GOT3 (cell line): Measurements from ENCODE around the gene AXL.
"Not testable (repeated sequence)": the region's sequence is repeated elsewhere in the genome, so short reads cannot be mapped to it uniquely, and the experiment has no call there.

Source experiments
- DNase-seq: peaks from one replicate; lab custom pipeline; 2025; ENCODE audit warnings: mixed read lengths; lab: John Stamatoyannopoulos, UW

Gene AXL

DNA sequence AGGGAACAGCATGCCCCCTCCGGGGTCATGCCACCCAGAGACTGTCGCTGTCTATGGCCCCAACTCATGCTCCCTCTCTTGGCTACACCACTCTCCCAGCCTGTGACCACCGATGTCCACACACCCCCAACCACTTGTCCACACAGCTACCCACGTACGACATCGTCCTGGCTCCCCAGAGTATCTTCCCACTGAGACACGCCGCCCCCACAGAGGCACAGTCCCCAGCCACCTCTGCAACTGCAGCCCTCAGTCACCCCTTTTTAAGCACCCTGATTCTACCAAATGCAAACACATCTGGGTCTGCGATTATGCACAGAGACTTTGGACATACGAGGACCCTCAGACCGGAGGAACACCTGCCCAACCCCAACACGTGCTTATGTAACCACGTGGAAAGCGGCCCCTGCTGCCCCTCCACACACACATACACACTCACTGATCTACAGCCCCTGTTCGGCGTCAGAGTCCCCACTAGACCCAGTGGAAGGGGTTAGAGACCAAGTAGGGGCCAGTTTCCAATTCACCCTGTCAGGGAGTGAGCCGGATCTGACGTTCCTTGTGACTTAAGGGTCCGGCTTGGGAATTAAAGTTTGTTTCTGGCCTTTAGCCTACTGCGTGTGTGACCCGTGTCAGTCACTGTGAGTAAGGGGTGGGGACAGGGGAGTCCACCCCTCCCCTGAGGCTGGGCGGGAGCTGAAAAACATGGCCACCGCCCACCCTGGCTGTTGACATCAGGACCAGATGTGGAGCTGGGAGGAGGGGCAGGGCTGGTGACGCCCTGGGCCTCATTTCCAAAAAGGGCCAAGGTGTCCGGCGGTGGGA lies 11.9 kb upstream of the AXL start:
- no peak for DNase-seq

- DNase-seq: no peak
These were observed 4.9 kb upstream of the AXL start for GRCh38 chr19:41214161-41214560.

- no peak for DNase-seq
These were observed 1.3 kb upstream of the AXL start for GRCh38 chr19:41217741-41218140.

DNA sequence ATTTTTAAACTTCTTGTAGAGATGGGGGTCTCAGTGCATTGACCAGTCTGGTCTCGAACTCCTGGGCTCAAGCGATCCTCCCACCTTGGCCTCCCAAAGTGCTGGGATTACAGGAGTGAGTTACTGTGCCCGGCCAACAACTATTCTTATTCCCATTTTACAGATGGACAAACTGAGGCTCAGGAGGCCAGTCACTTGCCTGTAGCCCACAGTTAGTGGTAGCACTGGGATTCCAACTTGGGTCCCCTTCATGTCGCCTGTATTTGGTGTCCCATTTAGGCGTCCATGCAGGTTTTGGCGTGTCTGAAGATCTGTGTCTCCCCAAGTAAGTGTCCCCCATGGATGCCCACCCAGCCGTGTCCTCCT lies 791 bp upstream of the AXL start:
- DNase-seq: no peak

DNA sequence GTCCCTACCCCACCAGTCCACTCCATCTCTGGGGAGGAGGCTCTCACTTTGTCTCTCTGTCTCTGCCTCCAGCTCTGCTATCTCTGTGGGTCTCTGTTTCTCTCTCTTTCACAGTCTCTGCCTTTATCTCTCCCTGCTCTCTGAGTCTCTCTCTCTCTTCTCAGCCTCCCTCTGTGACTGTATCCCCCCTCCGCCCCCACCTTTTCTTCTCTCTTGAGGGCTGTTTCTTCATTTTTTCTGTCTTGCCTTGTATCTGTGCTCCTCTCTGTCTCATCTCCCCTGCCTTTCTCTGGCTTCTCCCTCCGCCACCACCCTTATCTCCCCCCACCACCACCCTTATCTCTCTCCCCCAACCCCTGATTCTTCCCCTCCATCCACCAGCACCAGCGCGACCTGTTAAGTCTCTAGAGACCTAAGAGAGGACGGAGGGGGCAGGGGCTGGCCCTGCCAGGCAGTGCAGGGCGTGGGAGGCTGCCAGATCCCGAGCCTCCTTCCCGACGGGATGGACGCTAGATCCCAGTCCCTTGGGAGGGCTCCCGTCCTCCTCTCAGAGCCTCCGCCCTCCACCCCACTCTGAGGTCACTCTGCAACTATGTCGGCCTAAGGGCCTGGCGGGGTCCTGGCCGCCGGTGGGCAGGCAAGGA lies 1.0 kb downstream of the AXL start:
- DNase-seq: no peak

- DNase-seq: no peak
These were observed 1.8 kb downstream of the AXL start for GRCh38 chr19:41220811-41221210.

- no peak for DNase-seq
These were observed 2.6 kb downstream of the AXL start for GRCh38 chr19:41221514-41222205.

DNA sequence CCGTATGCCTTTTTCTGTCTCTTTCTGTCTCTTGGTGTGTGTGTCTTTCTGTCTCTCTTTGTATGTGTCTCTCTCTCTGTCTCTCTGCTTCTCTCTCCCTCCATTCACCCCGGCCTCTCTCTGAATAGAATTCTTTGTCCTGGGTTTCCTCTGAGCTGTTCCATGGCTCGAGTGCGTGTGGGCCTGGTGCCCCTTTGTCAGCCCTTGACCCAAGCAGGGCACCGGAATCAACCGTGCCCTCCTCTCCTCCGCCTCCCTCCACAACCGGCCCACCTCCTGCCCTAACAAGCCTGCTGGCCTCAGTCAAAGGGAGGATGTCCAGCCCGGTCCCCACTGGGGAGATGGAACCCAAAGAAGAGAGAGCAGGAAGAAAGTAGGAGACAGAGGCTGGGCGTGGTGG lies 3.2 kb downstream of the AXL start:
- no peak for DNase-seq

GRCh38 chr19:41223431-41224234 lies 4.6 kb downstream of the AXL start:
- DNase-seq: no peak

DNA sequence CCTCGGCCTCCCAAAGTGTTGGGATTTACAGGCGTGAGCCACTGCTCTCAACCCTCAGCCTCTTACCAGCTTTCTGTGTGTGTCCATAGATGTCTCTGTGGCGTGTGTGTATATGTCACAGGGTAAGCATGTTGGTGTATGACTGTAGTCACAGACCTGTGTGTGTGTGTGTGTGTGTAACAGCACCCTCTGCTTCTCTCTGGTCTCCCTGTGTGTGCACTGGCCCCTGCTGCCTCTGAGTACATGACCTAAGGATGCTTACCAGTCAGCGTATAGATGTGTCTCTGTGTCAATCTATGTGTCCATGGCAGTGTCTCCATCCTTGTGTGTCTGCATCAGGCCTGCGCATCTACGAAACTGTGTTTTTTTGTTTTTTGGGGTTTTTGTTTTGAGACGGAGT lies 5.6 kb downstream of the AXL start:
- no peak for DNase-seq

DNA sequence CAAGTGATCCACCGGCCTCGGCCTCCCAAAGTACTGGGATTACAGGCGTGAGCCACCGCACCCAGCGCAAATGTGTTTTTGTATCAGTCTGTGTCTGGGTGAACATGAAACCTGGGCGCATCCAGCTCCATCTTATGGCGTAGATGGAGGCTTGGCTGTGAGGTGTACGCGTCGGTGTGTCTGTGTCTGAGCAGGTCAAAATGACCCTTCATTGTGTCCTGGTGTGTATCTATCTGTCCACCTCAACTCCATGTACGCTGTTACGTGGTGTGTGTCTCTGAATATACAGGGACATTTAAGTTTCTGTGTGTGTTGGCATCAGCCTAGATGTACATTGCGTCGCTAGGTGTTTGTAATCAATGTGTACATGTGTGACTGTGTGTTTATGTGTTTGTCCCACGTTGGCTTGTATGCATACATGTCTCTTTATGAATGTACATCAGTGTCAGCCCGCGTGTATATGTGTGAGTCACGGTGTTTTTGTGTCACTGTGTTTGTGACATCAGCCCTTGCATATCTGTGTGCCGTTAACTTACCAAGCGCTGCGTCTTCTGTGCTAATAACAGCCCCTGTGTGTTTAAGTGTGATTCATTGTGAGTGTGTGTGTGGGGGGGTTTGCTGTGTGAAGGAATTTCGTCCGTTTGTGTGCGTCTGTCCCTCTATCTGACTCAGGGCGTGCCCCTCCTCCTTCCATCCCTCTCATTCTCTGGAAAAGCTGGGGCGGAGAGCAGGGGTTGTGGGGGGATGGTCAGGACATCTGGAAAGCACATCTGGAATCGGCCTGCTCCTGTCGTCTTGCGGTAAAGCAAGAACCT lies 6.4 kb downstream of the AXL start:
- DNase-seq: peak; percentile 80

DNA sequence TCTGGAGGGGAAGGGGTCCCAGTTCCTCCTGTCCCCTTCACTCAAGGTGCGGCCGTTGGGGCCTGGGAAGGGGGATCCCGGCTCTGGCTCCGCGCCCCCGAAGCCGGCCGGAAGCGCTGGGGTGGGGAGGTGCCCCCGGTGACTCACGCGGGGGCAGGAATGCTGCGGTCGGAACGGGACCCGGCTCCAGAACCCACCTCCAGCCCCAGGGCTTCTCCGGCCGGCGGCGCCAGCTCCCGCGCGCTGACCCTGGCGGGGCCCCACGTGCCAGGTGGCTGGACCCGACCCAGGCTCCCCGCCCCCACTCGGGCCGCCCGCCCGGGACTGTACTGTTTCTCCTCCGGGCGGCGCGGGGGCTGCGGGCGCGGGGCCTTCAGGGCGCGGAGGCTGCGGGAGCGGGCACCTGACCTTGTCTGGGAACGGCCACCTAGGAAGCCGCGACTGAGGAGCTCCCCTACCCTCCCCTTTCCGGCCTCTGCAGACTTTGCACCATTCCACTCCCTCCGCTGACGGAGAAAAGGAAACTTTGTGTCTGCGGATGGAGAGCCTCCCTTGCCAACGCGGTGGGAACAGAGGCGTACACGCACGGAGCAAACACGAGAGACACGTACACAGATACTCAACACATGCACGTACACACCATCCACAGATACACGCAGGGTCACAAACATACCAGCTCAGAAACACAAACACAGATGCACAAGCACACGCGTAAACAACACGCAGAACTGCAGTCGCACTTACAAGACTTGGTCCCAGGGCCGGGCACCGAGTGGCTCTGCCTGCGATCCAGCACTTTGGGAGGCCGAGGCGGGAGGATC lies 7.2 kb downstream of the AXL start:
- DNase-seq: peak; percentile 74

- DNase-seq: no peak
These were observed 7.9 kb downstream of the AXL start for GRCh38 chr19:41226874-41227390.

GRCh38 chr19:41228486-41228885 lies 9.5 kb downstream of the AXL start:
- no peak for DNase-seq

DNA sequence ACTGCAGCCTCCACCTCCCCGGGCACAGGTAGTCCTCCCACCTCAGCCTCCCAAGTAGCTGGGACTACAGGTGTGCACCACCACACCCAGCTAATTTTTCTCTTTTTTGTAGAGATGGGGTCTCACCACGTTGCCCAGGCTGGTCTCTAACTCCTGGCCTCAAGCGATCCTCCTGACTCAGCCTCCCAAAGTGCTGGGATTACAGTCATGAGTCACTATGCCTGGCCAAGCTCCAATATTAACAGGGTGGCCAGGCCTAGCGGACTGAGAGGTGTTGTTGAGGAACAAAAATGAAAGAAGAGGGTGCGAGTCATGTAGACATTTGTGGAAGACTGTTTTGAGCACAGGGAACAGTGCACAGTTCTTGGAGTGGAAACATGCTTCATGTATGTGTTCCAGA lies 10.3 kb downstream of the AXL start:
- not testable (repeated sequence) for DNase-seq

- DNase-seq: no peak
These were observed 11.2 kb downstream of the AXL start for GRCh38 chr19:41230067-41230857.

GRCh38 chr19:41232686-41233085 lies 13.7 kb downstream of the AXL start:
- no peak for DNase-seq

GRCh38 chr19:41233748-41234240 lies 14.8 kb downstream of the AXL start:
- no peak for DNase-seq

DNA sequence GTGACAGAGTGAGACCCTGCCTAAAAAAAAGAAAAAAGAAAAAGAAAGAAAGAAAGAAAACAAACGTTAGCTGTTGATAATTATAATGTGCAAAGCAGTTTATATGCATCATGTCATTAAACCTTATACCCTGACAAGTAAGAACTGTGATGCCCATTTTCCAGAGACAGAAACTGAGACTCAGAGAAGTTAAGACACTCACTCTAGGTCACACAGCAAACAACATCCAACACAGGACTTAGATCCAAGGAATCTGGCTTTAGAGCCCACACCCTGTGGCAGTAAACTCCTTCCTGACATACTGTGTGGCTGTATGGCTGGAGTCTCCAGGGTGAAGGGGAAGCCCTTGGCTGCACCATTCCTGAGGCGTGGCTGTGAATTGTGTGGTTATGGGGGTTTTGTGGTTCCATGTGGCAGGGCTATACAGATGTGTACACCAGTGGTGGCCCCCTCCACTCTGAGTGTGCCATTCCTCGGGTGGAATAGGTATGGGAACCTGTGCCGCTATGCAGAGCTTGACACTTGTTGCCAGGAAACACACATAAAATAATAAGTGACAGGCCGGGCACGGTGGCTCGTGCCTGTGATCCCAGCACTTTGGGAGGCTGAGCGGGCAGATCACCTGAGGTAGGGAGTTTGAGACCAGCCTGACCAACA lies 15.6 kb downstream of the AXL start:
- DNase-seq: no peak
